Measurements from ENCODE around the gene ELL. TPM values are rescaled to one million over a fixed set of nuclear protein-coding genes. Genes with fewer than 3 reads are reported as not detected.
"Not testable (repeated sequence)": the region's sequence is repeated elsewhere in the genome, so short reads cannot be mapped to it uniquely, and the experiment has no call there.

Gene ELL
- polyA plus RNA-seq, 10 donors = 12.2 to 17.7 (median 13.2) TPM

- DNase-seq = no peak
Measured at GRCh38 chr19:18424122-18424889, 97.6 kb downstream of the ELL start.

GRCh38 chr19:18423258-18424020 lies 98.4 kb downstream of the ELL start:
- DNase-seq = no peak

GRCh38 chr19:18422530-18423191 lies 99.2 kb downstream of the ELL start:
- DNase-seq = no peak

GRCh38 chr19:18421371-18421959 lies 100.4 kb downstream of the ELL start:
- DNase-seq = peak in 1 of 3 donors; percentile 15

- peak in 1 of 3 donors; percentile 25 for DNase-seq
Measured at GRCh38 chr19:18420930-18421329, 100.9 kb downstream of the ELL start.

- DNase-seq = peak in 1 of 3 donors; percentile 74
Measured at GRCh38 chr19:18419699-18420460, 102.0 kb downstream of the ELL start.

- DNase-seq = peak in 2 of 3 donors; percentile 85 to 87
Measured at GRCh38 chr19:18419195-18419698, 102.6 kb downstream of the ELL start, which contains the start of gene SSBP4. SSBP4 (plus strand) TSS chr19:18419398; CDS start chr19:18419649, 251 bp downstream.

- DNase-seq = peak in 1 of 3 donors; percentile 93
Measured at GRCh38 chr19:18418483-18419194, 103.2 kb downstream of the ELL start.

GRCh38 chr19:18418029-18418482 lies 103.8 kb downstream of the ELL start:
- DNase-seq = peak in 1 of 3 donors; percentile 91

- peak; percentile 86 to 96 (median 89) for DNase-seq
Measured at GRCh38 chr19:18417250-18418028, 104.4 kb downstream of the ELL start.

GRCh38 chr19:18416778-18417249 lies 105.1 kb downstream of the ELL start:
- peak; percentile 90 to 98 (median 95) for DNase-seq

- peak; percentile 75 to 96 (median 85) for DNase-seq
Measured at GRCh38 chr19:18415178-18415867, 106.5 kb downstream of the ELL start.

GRCh38 chr19:18414504-18415177 lies 107.2 kb downstream of the ELL start:
- DNase-seq = peak in 1 of 3 donors; percentile 67

- DNase-seq = no peak
Measured at GRCh38 chr19:18412610-18413239, 109.1 kb downstream of the ELL start.

- no peak for DNase-seq
Measured at GRCh38 chr19:18408053-18408476, 113.8 kb downstream of the ELL start.

GRCh38 chr19:18406749-18407148 lies 115.1 kb downstream of the ELL start:
- DNase-seq = no peak

GRCh38 chr19:18405754-18406153 lies 116.1 kb downstream of the ELL start:
- DNase-seq = not testable (repeated sequence)

Measured in muscle of back (tissue), 11 donors.